Stimulated activated CD8-positive, alpha-beta memory T cell treated with anti-CD3 and anti-CD28 coated beads, Interleukin-12 subunit alpha, Interleukin-12 subunit beta, amount 100 ng/mL, for 24 hours (primary cell): Measurements from ENCODE around the gene TNS1.

Source experiments
- DNase-seq: peaks from one replicate; pipeline ENCODE4 v3.0.0-alpha.2; 2020; ENCODE audit errors: extremely low read depth

Gene TNS1

GRCh38 chr2:217913436-217913835, 89.4 kb downstream of the TNS1 start:
- DNase-seq: no peak

GRCh38 chr2:217912098-217913024, 90.4 kb downstream of the TNS1 start:
- no peak for DNase-seq

- DNase-seq: no peak
These were observed 91.3 kb downstream of the TNS1 start for GRCh38 chr2:217911283-217912097.

GRCh38 chr2:217910875-217911212, 92.0 kb downstream of the TNS1 start:
- no peak for DNase-seq

- no peak for DNase-seq
These were observed 93.5 kb downstream of the TNS1 start for GRCh38 chr2:217909156-217909820.

- no peak for DNase-seq
These were observed 94.3 kb downstream of the TNS1 start for GRCh38 chr2:217908544-217908943.

- DNase-seq: no peak
These were observed 95.5 kb downstream of the TNS1 start for GRCh38 chr2:217907266-217907665.

DNA sequence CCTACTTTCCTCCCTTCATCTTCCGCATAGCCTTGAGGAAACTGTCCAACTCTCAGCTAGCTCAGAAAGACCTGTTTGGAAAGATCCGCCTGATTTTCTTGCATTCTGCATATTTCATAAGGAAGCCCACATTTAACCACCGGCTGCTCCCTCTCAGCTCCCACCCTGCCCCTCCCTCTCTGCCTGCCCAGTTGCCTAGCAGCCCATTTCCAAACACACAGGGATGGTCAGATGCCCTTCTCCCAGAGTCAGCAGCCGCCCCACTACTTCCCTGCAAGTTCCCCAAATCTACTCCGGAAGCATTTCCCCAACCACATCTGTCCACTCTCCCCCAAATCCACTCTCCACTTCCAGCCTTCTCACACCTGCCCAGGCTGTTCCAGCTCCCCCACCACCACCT, 96.0 kb downstream of the TNS1 start:
- DNase-seq: no peak

DNA sequence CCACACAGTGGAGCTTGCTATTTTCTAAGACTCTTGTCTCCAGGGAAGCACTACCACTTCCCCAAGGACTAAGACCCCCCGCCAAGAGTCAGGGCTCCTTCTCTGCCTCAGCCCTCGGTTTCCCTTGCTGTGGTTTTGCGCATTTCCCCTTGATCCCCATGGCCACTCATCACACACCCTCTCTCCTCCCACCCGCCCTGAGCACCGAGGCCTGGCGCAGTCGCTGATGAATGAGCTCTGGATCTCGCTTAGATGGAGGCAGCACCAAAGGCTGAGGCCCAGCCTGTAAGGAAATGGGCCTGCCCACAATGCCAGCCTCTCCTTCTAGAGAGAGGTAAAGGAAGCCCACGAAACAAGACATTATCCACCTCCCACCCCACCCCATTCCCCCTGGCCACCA, 96.9 kb downstream of the TNS1 start:
- DNase-seq: no peak

DNA sequence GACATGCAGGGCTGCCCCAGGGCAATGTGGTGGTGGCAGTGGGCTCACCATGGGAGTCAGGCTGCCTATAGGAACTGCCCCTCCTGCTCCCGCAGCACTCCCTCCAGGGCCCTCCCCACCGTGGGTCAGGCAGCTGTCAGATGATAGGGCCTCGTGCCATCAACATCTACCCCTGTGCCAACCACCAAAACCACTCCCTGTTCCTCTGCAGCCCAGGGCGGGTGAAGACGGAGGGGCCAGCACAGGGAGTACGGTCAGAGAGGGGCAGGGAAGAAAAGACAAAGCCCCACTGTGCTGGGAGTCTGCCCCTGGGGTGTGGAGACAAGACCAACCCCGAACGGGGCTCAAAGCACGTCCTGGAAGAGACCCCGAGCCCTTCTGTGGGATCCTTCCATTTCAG, 97.4 kb downstream of the TNS1 start:
- DNase-seq: no peak

GRCh38 chr2:217904614-217904965, 98.2 kb downstream of the TNS1 start:
- DNase-seq: no peak

DNA sequence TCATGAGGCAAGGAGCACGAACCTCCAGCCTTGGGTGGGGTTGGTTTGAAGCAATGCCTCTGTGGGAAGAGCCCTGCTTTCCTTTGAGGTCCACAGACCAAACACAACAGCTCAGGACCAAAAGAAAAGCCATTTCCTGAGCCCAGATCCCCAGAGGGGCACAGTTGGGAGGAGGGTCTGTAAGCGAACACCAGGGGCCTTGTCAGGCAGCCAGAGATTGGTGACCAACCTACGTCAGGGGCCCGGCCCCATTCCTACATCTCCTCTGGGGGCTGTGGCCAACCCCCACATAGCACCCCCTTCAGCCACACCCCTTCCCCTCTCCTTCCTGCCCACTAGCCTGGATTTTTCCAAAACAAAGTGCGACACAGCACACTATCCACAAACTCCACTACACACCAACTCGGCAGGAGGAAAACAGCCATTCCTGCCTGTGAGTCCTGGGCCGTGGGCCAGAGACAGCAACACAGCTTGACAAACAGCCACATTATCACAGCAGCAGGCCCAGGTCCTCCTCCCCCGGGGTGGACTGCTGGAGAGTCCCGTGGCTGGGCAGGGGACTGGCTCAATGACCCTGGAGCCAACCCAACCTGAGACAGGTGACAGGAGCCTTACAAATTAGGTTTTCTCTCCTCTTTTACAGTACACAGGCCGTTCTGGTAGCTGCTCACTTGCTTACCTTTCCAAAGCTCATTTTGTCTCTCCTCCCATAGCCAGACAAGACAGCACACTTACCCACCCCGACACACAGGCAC, 98.8 kb downstream of the TNS1 start:
- no peak for DNase-seq

- DNase-seq: no peak
These were observed 99.5 kb downstream of the TNS1 start for GRCh38 chr2:217903142-217903858.

DNA sequence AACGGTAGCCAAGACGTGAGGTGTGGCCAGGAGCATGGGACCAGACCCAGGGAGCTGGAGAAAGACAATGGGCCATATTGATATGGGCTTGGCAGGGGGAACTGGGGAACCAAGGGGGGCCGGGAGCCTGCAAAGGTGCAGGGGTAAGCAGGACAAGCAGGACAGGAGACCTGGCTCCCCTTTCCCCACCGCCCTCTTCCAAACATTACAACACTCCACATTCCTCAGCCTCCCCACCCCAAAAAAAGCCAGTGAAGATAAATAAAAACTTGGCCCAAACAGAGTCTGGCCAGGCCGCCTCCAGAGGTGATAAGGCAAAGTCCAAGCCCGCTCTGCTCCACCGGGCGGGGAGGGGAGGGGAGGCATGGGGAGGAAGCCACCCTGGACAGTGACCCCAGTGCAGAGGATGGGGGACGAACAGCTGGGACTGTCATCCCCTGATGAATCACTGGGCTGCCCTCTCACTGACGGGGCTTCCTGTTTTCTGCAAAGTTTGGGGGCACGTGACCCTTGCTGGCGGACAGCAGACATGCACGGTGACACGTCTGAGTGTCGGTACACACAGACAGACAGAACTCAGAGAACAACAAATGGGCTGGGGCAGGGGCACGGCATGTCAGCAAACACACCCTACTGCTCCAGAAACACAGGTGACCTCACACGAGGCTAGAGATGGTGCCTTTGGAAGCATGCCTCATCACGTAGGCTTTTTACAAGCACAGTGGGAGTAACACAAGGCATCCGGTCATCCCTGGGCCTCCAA, 100.2 kb downstream of the TNS1 start:
- DNase-seq: no peak

DNA sequence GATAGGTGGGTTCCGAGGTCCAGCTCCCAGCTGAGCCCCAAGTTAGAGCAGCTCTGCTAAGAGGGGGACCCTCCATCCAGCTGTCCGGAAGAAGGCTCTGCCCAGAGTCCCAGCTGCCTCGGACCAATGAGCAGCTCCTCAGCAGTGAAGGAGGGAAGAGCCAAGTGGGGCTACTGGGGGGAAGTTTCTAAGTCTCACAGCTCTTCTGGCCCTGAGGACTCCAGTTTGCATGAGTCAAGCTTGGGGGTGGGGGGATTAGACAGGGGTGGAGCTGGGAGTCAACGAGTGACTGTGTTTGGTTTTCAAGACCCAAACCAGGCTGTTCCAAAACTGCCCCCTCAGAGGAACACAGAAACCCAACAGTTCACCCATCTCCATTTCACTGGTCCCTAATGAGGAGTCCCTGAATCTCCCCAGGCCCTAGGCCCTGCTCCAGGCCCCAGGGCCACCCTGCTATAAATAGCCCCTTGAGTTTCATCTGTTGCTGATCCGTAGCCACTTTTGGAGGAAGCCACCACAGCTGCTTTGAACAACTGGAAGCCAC, 100.9 kb downstream of the TNS1 start:
- DNase-seq: no peak

DNA sequence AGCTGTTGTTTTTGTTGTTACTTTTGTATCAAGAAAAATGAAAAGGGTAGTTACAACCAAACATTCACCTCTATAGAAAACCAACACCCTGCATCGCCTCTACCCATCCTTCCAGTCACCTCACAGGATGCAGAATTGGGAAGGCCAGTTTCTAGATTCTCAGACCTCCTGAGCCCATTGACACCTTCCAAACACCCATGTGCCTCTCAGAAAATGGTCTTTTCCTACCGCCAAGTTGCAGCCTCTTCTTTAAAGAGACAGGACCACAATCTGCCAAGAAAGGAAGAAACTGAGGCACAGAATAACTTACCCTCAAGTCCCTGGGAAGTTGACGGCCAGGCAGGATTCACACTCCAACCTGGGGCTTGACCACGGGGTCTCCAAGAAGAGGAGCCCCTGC, 101.4 kb downstream of the TNS1 start:
- no peak for DNase-seq

DNA sequence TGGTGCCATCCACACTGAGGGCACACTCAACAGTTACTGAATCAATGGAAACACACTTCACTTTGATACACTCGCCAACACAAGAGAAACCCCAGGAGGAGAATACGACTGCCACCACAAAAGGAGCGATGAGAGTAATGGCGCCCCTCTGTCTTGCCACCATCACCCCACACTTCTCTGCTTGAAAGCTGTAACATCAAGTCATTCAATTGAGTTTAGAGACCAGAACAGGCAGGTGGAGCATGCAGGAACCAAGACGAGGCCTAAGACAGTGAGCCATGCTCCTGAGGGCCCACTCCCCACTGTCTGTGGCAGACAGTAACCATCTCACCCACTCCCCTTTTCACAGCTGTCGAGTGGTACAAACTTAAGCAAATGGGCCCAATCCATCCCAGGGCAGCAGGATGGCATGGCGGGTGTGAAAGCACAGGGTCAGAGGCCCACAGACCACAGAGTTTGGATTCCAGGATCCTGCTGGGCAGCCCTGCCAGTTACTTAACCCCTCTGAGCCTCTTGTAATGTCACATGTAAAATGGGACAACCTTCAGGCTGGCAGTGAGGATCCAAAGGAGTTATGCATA, 101.9 kb downstream of the TNS1 start:
- DNase-seq: no peak

GRCh38 chr2:217900010-217900779, 102.6 kb downstream of the TNS1 start:
- no peak for DNase-seq
